Activated CD8-positive, alpha-beta memory T cell treated with anti-CD3 and anti-CD28 coated beads for 24 hours (primary cell): ENCODE data around the gene C2CD3.
"Not testable (repeated sequence)": the region's sequence is repeated elsewhere in the genome, so short reads cannot be mapped to it uniquely, and the experiment has no call there.

Experiments
- DNase-seq: peaks from one replicate; pipeline ENCODE4 v3.0.0-alpha.2; 2020

The C2CD3 gene

GRCh38 chr11:74162681-74163467, 7.9 kb downstream of the C2CD3 start:
- DNase-seq: no peak

GRCh38 chr11:74159642-74160041, 11.2 kb downstream of the C2CD3 start:
- no peak for DNase-seq

GRCh38 chr11:74157169-74157568, 13.6 kb downstream of the C2CD3 start:
- no peak for DNase-seq

- DNase-seq: no peak
These were observed 16.1 kb downstream of the C2CD3 start for GRCh38 chr11:74154620-74155281.

- DNase-seq: no peak
These were observed 17.6 kb downstream of the C2CD3 start for GRCh38 chr11:74153224-74153623.

- DNase-seq: no peak
These were observed 23.4 kb downstream of the C2CD3 start for GRCh38 chr11:74147199-74147929.

- no peak for DNase-seq
These were observed 26.2 kb downstream of the C2CD3 start for GRCh38 chr11:74144592-74144991.

GRCh38 chr11:74142624-74143023, 28.2 kb downstream of the C2CD3 start:
- DNase-seq: no peak

- DNase-seq: no peak
These were observed 28.9 kb downstream of the C2CD3 start for GRCh38 chr11:74141908-74142307.

GRCh38 chr11:74141241-74141695, 29.5 kb downstream of the C2CD3 start:
- DNase-seq: no peak

- DNase-seq: not testable (repeated sequence)
These were observed 30.8 kb downstream of the C2CD3 start for GRCh38 chr11:74139919-74140431.

GRCh38 chr11:74139151-74139918, 31.5 kb downstream of the C2CD3 start:
- no peak for DNase-seq

GRCh38 chr11:74138572-74138971, 32.2 kb downstream of the C2CD3 start:
- no peak for DNase-seq

- no peak for DNase-seq
These were observed 32.8 kb downstream of the C2CD3 start for GRCh38 chr11:74138021-74138420.

- DNase-seq: no peak
These were observed 35.5 kb downstream of the C2CD3 start for GRCh38 chr11:74135127-74135840.

- DNase-seq: no peak
These were observed 36.1 kb downstream of the C2CD3 start for GRCh38 chr11:74134661-74135060.

- no peak for DNase-seq
These were observed 37.4 kb downstream of the C2CD3 start for GRCh38 chr11:74133436-74133835.

- DNase-seq: no peak
These were observed 38.0 kb downstream of the C2CD3 start for GRCh38 chr11:74132833-74133232.

GRCh38 chr11:74129121-74129520, 41.7 kb downstream of the C2CD3 start:
- not testable (repeated sequence) for DNase-seq

GRCh38 chr11:74123008-74123448, 47.8 kb downstream of the C2CD3 start:
- DNase-seq: no peak

- DNase-seq: no peak
These were observed 49.0 kb downstream of the C2CD3 start for GRCh38 chr11:74121804-74122203.
